Measurements from ENCODE around the gene KCNH2.

The KCNH2 gene

DNA sequence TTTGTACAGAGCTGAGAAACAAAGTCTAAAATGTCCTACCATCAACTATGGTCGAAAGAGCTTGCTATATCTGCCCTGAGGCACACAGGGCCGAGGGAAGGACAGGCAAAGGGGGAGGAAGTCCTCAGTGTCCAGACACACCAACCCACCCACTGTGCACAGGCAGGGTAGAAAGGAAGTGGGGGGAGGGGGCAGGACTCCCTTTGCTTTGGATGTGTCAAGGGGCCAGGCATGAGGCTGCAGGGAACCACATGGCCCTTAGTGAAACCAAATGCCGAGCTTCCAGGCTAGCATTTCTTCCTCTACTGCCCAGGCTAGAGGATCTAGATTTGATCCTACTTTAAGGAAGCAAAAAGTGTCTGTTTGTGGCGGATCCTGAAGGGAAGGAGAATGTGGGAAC, 28.6 kb downstream of the KCNH2 start:
- no peaks in the 10 kb centered on the region for H3K36me3 ChIP-seq (ENCODE audit: control insufficient read depth, insufficient read depth, low read length)
- peaks cover 16% of the 10 kb centered on the region for H3K4me1 ChIP-seq (ENCODE audit: control insufficient read depth, insufficient read depth, low read length)
- H3K9me3 ChIP-seq (ENCODE audit: control insufficient read depth, insufficient read depth, low read length): no peaks in the 10 kb centered on the region
- no peak overlapping the region for H3K27ac ChIP-seq (ENCODE audit: low read depth, low read length)
- no peak overlapping the region for H3K4me3 ChIP-seq (ENCODE audit: low read depth, low read length)
- peaks cover 22% of the 10 kb centered on the region for H3K27me3 ChIP-seq (ENCODE audit: control insufficient read depth, insufficient read depth, low read length)
- H3K9ac ChIP-seq (ENCODE audit: low read depth, low read length): no peak overlapping the region

- Histone ChIP-seq H3K9ac (ENCODE audit: low read depth, low read length) (no peak overlapping the region), H3K9me3 (ENCODE audit: control insufficient read depth, insufficient read depth, low read length) (no peaks in the 10 kb centered on the region), H3K4me1 (ENCODE audit: control insufficient read depth, insufficient read depth, low read length) (peaks cover 16% of the 10 kb centered on the region), H3K36me3 (ENCODE audit: control insufficient read depth, insufficient read depth, low read length) (no peaks in the 10 kb centered on the region), H3K27me3 (ENCODE audit: control insufficient read depth, insufficient read depth, low read length) (peaks cover 22% of the 10 kb centered on the region), H3K27ac (ENCODE audit: low read depth, low read length) (no peak overlapping the region), H3K4me3 (ENCODE audit: low read depth, low read length) (no peak overlapping the region)
Observed at GRCh38 chr7:150948791-150949251, 29.3 kb downstream of the KCNH2 start.

DNA sequence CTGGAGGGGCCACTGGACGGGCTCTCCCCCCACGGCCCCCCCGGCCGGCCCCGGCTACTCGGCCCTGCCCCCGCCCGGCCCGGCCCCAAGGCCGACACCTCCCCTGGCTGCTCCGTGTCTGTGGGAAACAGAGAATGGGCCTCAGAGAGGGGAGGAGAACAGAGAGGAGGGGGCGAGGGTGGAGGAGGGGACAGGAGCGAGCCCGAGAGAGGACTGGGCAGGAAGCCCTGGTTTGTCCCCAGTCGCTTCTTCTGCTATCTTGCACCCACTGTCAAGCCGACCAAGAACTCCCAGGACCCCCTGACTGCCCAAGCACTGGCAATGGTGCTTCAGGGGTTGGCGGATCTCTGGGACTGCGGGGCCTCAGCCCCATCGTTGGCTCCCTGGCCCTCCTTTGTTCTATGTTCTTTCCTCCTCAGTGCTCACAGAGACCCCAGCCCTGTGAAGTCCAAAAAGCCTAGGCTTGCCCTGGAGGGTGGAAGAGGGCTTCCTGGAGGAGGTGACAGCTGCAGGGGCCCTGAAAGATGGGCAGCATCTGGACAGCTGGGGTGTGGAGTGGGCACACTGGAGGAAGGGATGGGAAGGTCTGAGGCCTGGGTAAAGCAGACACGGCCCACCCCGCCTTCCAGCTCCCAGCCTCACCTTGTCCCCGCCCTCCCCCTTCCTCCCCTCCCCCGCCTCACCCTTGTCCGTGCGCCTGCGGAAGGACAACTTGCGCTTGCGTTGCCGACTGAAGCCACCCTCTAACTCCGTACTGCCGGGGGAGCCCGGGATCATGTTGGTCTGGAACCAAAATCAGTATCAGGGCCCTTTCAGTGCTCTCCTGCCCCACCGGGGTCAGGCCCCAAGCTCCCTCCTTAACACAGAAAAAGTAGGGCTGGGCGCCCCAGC, 30.1 kb downstream of the KCNH2 start:
- peaks cover 16% of the 10 kb centered on the region for H3K4me1 ChIP-seq (ENCODE audit: control insufficient read depth, insufficient read depth, low read length)
- H3K4me3 ChIP-seq (ENCODE audit: low read depth, low read length): peak overlapping the region; percentile 32; the same call in 1 of the 2 replicates
- no peak overlapping the region for H3K9ac ChIP-seq (ENCODE audit: low read depth, low read length)
- no peaks in the 10 kb centered on the region for H3K9me3 ChIP-seq (ENCODE audit: control insufficient read depth, insufficient read depth, low read length)
- H3K27ac ChIP-seq (ENCODE audit: low read depth, low read length): no peak overlapping the region
- no peaks in the 10 kb centered on the region for H3K36me3 ChIP-seq (ENCODE audit: control insufficient read depth, insufficient read depth, low read length)
- H3K27me3 ChIP-seq (ENCODE audit: control insufficient read depth, insufficient read depth, low read length): peaks cover 22% of the 10 kb centered on the region

- no peak overlapping the region for H3K9ac ChIP-seq (ENCODE audit: low read depth, low read length)
- no peak overlapping the region for H3K27ac ChIP-seq (ENCODE audit: low read depth, low read length)
- peaks cover 16% of the 10 kb centered on the region for H3K4me1 ChIP-seq (ENCODE audit: control insufficient read depth, insufficient read depth, low read length)
Observed at GRCh38 chr7:150947241-150947745, 30.8 kb downstream of the KCNH2 start.

DNA sequence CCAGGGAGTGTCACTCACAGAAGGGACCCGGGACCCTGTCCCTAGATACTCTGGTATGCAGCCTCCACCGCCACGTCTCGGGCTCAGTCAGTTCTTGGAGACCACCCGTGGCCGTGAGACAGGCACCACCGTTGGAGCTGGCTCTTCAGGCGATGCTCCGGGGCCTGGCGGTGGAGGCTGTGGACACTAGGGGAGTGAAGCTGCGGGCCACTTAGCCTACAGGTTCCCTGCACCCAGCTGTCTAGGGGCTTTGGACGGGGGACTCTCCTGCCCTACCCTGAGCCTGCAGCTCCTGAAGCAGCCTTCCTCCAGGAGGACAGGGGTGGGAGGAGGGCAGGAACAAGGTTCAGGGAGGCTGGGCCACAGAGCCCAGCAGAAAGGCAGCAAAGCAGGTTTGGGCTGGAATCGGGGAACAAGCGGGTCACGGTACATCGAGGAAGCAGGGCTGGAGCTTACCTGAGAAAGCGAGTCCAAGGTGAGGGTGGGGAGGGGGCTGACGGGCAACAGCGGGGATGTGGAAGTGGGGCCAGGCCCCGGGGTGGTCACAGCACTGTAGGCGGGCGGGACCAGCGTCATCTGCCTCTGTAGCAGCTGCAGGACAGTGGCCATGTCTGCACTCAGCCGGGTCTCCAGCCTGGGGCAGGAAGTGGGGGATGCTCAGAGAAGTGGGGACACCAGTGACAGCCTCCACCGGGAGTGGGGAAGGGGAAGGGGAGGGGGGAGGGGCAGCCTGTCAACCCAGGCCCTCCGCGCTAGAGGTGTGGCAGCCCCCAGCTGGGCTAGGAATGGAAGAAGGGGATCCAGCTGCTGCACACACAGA, 31.5 kb downstream of the KCNH2 start:
- no peaks in the 10 kb centered on the region for H3K9me3 ChIP-seq (ENCODE audit: control insufficient read depth, insufficient read depth, low read length)
- H3K36me3 ChIP-seq (ENCODE audit: control insufficient read depth, insufficient read depth, low read length): no peaks in the 10 kb centered on the region
- no peak overlapping the region for H3K4me3 ChIP-seq (ENCODE audit: low read depth, low read length)
- H3K27ac ChIP-seq (ENCODE audit: low read depth, low read length): no peak overlapping the region
- peaks cover 22% of the 10 kb centered on the region for H3K27me3 ChIP-seq (ENCODE audit: control insufficient read depth, insufficient read depth, low read length)
- peaks cover 16% of the 10 kb centered on the region for H3K4me1 ChIP-seq (ENCODE audit: control insufficient read depth, insufficient read depth, low read length)
- no peak overlapping the region for H3K9ac ChIP-seq (ENCODE audit: low read depth, low read length)

More at GRCh38 chr7:150947241-150947745, 30.8 kb downstream of the KCNH2 start:
- Histone ChIP-seq H3K36me3 (ENCODE audit: control insufficient read depth, insufficient read depth, low read length) (no peaks in the 10 kb centered on the region), H3K4me3 (ENCODE audit: low read depth, low read length) (peak overlapping the region; percentile 32; the same call in 1 of the 2 replicates), H3K27me3 (ENCODE audit: control insufficient read depth, insufficient read depth, low read length) (peaks cover 22% of the 10 kb centered on the region), H3K9me3 (ENCODE audit: control insufficient read depth, insufficient read depth, low read length) (no peaks in the 10 kb centered on the region)

GRCh38 chr7:150945853-150946420, 32.2 kb downstream of the KCNH2 start:
- Histone ChIP-seq H3K4me1 (ENCODE audit: control insufficient read depth, insufficient read depth, low read length) (peaks cover 16% of the 10 kb centered on the region), H3K9ac (ENCODE audit: low read depth, low read length) (no peak overlapping the region), H3K4me3 (ENCODE audit: low read depth, low read length) (no peak overlapping the region), H3K36me3 (ENCODE audit: control insufficient read depth, insufficient read depth, low read length) (no peaks in the 10 kb centered on the region), H3K9me3 (ENCODE audit: control insufficient read depth, insufficient read depth, low read length) (no peaks in the 10 kb centered on the region), H3K27me3 (ENCODE audit: control insufficient read depth, insufficient read depth, low read length) (peaks cover 22% of the 10 kb centered on the region), H3K27ac (ENCODE audit: low read depth, low read length) (no peak overlapping the region)

DNA sequence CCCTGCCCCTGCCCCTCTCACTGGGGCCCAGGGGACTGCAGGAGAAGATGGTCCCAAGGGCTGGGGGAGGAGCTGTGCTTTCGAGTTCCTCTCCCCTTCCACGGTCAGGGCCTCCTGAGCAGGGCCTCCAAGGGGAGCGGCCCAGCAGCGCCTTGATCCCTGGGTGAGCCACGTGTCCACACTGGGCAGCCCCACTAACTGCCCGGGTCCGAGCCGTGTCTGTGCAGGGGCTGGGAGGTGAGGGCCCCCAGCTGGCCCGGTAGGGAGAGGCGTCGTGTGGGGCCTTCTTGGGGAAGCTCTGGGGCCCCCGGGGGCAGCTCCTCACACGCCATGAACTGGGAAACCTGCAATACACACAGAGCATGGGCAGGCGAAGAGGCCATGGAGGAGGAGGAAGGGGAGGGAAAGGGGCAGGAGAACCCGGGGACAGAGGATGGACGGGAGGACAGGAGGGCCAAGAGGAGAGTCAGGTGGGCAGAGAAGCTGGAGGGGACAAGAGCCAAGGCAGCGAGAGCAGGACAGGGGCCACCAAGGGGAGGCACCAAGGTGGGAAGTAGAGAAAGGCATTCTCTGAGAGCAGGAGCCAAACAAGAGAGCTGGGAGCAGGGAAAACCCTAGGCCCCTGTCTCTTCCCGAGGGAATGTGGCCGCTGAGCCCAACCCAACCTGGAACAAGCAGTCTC, 32.8 kb downstream of the KCNH2 start:
- Histone ChIP-seq H3K4me1 (ENCODE audit: control insufficient read depth, insufficient read depth, low read length) (peaks cover 16% of the 10 kb centered on the region), H3K27ac (ENCODE audit: low read depth, low read length) (no peak overlapping the region), H3K27me3 (ENCODE audit: control insufficient read depth, insufficient read depth, low read length) (peaks cover 22% of the 10 kb centered on the region), H3K9ac (ENCODE audit: low read depth, low read length) (no peak overlapping the region), H3K36me3 (ENCODE audit: control insufficient read depth, insufficient read depth, low read length) (no peaks in the 10 kb centered on the region), H3K9me3 (ENCODE audit: control insufficient read depth, insufficient read depth, low read length) (no peaks in the 10 kb centered on the region), H3K4me3 (ENCODE audit: low read depth, low read length) (no peak overlapping the region)

DNA sequence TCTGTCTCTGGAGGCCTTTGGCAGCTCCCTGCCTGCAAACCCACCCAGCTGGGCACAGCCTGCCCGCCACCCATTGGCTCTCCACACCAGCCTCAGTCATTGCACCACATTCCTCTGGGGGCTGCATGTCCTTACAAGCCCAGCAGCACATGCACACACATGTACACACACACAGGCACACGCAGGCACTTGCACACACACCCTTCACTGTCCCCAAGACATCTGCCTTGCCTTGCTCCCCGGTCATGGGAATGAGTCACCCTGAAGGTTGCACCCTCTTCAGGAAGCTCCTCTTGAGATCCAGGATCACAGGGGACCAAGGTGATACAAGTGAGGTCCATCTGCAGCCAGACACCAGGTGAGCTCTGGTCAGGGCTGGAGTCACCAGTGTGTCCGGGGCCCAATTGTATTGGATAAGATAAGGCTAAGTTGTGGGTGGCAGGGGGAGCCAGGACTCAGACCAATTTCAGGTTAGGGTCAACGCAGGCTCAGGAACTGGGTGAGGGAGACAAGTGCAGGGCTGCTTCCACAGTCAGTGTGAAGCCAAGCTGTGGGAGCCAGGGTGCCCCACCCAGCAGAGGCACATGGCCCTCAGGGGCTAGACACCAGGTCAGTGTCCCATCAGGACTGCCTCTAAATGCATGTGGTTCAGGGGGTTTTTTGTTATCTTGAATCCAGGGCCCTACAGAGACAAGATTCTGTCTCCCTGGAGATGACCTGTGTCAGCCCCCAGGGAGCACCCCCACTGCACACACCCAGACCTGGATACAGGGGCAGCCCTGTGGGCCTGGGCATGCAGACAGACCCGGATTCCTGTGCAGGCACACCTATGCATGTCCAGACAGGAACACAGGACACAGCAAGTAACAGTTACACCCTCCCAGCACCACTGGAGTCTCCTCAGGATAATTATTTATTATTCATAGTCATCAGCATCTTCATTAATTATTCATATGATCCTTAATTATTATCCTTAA, 33.8 kb downstream of the KCNH2 start:
- H3K4me3 ChIP-seq (ENCODE audit: low read depth, low read length): no peak overlapping the region
- H3K27ac ChIP-seq (ENCODE audit: low read depth, low read length): no peak overlapping the region
- peaks cover 10% of the 10 kb centered on the region for H3K4me1 ChIP-seq (ENCODE audit: control insufficient read depth, insufficient read depth, low read length)
- no peaks in the 10 kb centered on the region for H3K9me3 ChIP-seq (ENCODE audit: control insufficient read depth, insufficient read depth, low read length)
- no peak overlapping the region for H3K9ac ChIP-seq (ENCODE audit: low read depth, low read length)
- H3K27me3 ChIP-seq (ENCODE audit: control insufficient read depth, insufficient read depth, low read length): peaks cover 22% of the 10 kb centered on the region
- no peaks in the 10 kb centered on the region for H3K36me3 ChIP-seq (ENCODE audit: control insufficient read depth, insufficient read depth, low read length)

GRCh38 chr7:150943453-150943814, 34.7 kb downstream of the KCNH2 start:
- peaks cover 5% of the 10 kb centered on the region for H3K4me1 ChIP-seq (ENCODE audit: control insufficient read depth, insufficient read depth, low read length)
- peaks cover 16% of the 10 kb centered on the region for H3K27me3 ChIP-seq (ENCODE audit: control insufficient read depth, insufficient read depth, low read length)
- no peaks in the 10 kb centered on the region for H3K9me3 ChIP-seq (ENCODE audit: control insufficient read depth, insufficient read depth, low read length)
- no peaks in the 10 kb centered on the region for H3K36me3 ChIP-seq (ENCODE audit: control insufficient read depth, insufficient read depth, low read length)
- no peak overlapping the region for H3K4me3 ChIP-seq (ENCODE audit: low read depth, low read length)
- H3K27ac ChIP-seq (ENCODE audit: low read depth, low read length): no peak overlapping the region
- no peak overlapping the region for H3K9ac ChIP-seq (ENCODE audit: low read depth, low read length)
